Endothelial cell of umbilical vein (primary cell): ENCODE measurements around the gene AGFG2. TPM values are rescaled to one million over a fixed set of nuclear protein-coding genes. Genes with fewer than 3 reads are reported as not detected.
"Not testable (repeated sequence)": the region's sequence is repeated elsewhere in the genome, so short reads cannot be mapped to it uniquely, and the experiment has no call there.

Experiments used
- BruUV-seq: library from RNA; stranded (reverse); fragments of 400-500 nt; replicated peaks from 2 replicates; lab custom pipeline; 2021; lab: Mats Ljungman, UMichigan
- CTCF ChIA-PET: fragments of 300-600, 350-600 bp; sonication (Branson Sonifier 250); formaldehyde crosslinking; loops from one replicate; lab custom pipeline; 2021; ENCODE audit warnings: antibody characterized with exemption, inconsistent platforms; lab: Charles Lee
- POLR2A ChIA-PET: fragments of 300-600, 350-600 bp; sonication (Branson Sonifier 250); formaldehyde crosslinking; loops from one replicate; lab custom pipeline; 2021; ENCODE audit warnings: antibody characterized with exemption, inconsistent platforms; lab: Charles Lee
- DNase-seq: peaks from one replicate; pipeline ENCODE4 v3.0.0-alpha.2; 2011; ENCODE audit warnings: low read depth, low spot score
- FAIRE-seq: peaks from 2 replicates; lab custom pipeline; 2011; peaks lifted over from hg19 to GRCh38; lab: Jason Lieb, UNC
- H2AFZ ChIP-seq: 2 replicates; pipeline ENCODE4 v1.6.0; 2012; ENCODE audit warnings: low read depth, low read length, control low read depth, inconsistent platforms
- H3K27ac ChIP-seq: 2 replicates; pipeline ENCODE4 v1.5.1; 2011; ENCODE audit warnings: low read depth, mild to moderate bottlenecking, control low read depth, low read length, moderate library complexity; ENCODE audit not compliant: insufficient read depth
- H3K27me3 ChIP-seq, 2 experiments: 2 replicates each; pipeline versions ENCODE4 v1.6.0 to v1.6.1; 2011; ENCODE audit warnings: low read length in 2 of 2, mixed read lengths in 1 of 2; ENCODE audit not compliant: control insufficient read depth in 2 of 2, insufficient read depth in 2 of 2
- H3K36me3 ChIP-seq, 2 experiments: 2 replicates in 1 of 2; 3 replicates in 1 of 2; pipeline ENCODE4 v1.5.1; 2011; ENCODE audit warnings: low read length in 2 of 2, mild to moderate bottlenecking in 1 of 2, moderate library complexity in 1 of 2; ENCODE audit not compliant: control insufficient read depth in 2 of 2, insufficient read depth in 2 of 2; ENCODE audit errors: extremely low read depth in 1 of 2
- H3K4me1 ChIP-seq: 3 replicates; pipeline ENCODE4 v1.5.1; 2011; ENCODE audit warnings: mild to moderate bottlenecking, low read length; ENCODE audit not compliant: control insufficient read depth, insufficient read depth; ENCODE audit errors: extremely low read depth
- H3K4me2 ChIP-seq: 2 replicates; pipeline ENCODE4 v1.6.1; 2011; ENCODE audit warnings: low read length, control low read depth, mixed read lengths; ENCODE audit not compliant: insufficient read depth
- H3K4me3 ChIP-seq, 3 experiments: fragments of 200-600 bp in 1 of 3; sonication (generic), shearing (Covaris generic) in 1 of 3; replicated peaks in 1 of 3; 2 replicates each; pipeline ENCODE4 v1.5.1; 2011 to 2016; ENCODE audit warnings: control low read depth in 3 of 3, low read length in 3 of 3, mild to moderate bottlenecking in 2 of 3, inconsistent platforms in 1 of 3, low read depth in 1 of 3, moderate library complexity in 1 of 3; ENCODE audit not compliant: insufficient read depth in 1 of 3
- H3K79me2 ChIP-seq: 2 replicates; pipeline ENCODE4 v1.6.0; 2012; ENCODE audit warnings: low read length, inconsistent platforms; ENCODE audit not compliant: control insufficient read depth, insufficient read depth
- H3K9ac ChIP-seq: replicated peaks from 2 replicates; pipeline ENCODE3; 2011; ENCODE audit warnings: low read length, control low read depth; ENCODE audit not compliant: insufficient read depth; ENCODE audit errors: extremely low read depth
- H3K9me1 ChIP-seq: replicated peaks from 3 replicates; pipeline ENCODE4 v1.6.0; 2011; ENCODE audit warnings: mild to moderate bottlenecking, low read length; ENCODE audit not compliant: control insufficient read depth, insufficient read depth; ENCODE audit errors: extremely low read depth
- H3K9me3 ChIP-seq: replicated peaks from 2 replicates; pipeline ENCODE4 v1.5.1; 2012; ENCODE audit warnings: low read length, inconsistent platforms; ENCODE audit not compliant: control insufficient read depth, insufficient read depth
- H4K20me1 ChIP-seq: replicated peaks from 2 replicates; pipeline ENCODE3; 2011; ENCODE audit warnings: mild to moderate bottlenecking, low read length; ENCODE audit not compliant: control insufficient read depth, insufficient read depth; ENCODE audit errors: extremely low read depth
- CTCF ChIP-seq, 2 donors: IDR thresholded peaks; 1 replicate in 1 of 2; 2 replicates in 1 of 2; pipeline ENCODE4 v1.5.1; 2011; ENCODE audit warnings: low read length in 2 of 2, mild to moderate bottlenecking in 2 of 2, moderate library complexity in 2 of 2, control low read depth in 1 of 2, inconsistent platforms in 1 of 2, low read depth in 1 of 2; ENCODE audit not compliant: insufficient read depth in 1 of 2; ENCODE audit errors: extremely low read depth in 1 of 2
- EZH2 ChIP-seq: IDR thresholded peaks from 2 replicates; pipeline ENCODE4 v1.6.1; 2012; ENCODE audit warnings: borderline replicate concordance, low read depth, mild to moderate bottlenecking, moderate library complexity, low read length, inconsistent platforms; ENCODE audit not compliant: severe bottlenecking
- FOS ChIP-seq: IDR thresholded peaks from 2 replicates; pipeline ENCODE4 v1.6.1; 2011; ENCODE audit warnings: mild to moderate bottlenecking, low read length, moderate library complexity, borderline replicate concordance; ENCODE audit not compliant: insufficient read depth
- GATA2 ChIP-seq: IDR thresholded peaks from 2 replicates; pipeline ENCODE4 v1.7.0; 2011; ENCODE audit warnings: low read depth, mild to moderate bottlenecking, moderate library complexity, mixed read lengths, low read length; ENCODE audit not compliant: insufficient read length, insufficient read depth
- JUN ChIP-seq: IDR thresholded peaks from 2 replicates; pipeline ENCODE4 v1.6.1; 2011; ENCODE audit warnings: borderline replicate concordance, low read depth; ENCODE audit not compliant: insufficient read length, insufficient read depth
- MAX ChIP-seq: IDR thresholded peaks from 2 replicates; pipeline ENCODE4 v1.6.1; 2011; ENCODE audit not compliant: insufficient read depth, insufficient read length
- MYC ChIP-seq: IDR thresholded peaks from one replicate; pipeline ENCODE4 v1.6.1; 2011; ENCODE audit warnings: mild to moderate bottlenecking, low read depth, low read length
- POLR2A ChIP-seq: IDR thresholded peaks from 2 replicates; pipeline ENCODE4 v1.6.1; 2012; ENCODE audit warnings: low read depth, mild to moderate bottlenecking, control low read depth, low read length
- POLR2AphosphoS5 ChIP-seq: IDR thresholded peaks from 2 replicates; pipeline ENCODE4 v1.6.1; 2012; ENCODE audit warnings: low read depth, mild to moderate bottlenecking, control low read depth, low read length, moderate library complexity; ENCODE audit not compliant: insufficient read depth
- dilution Hi-C: fragments of 300-500 bp; cut with MboI; formaldehyde crosslinking; loops from one replicate; pipeline ENCODE4 v1.15.0; 2019; ENCODE audit warnings: low sequenced_read_pairs; ENCODE audit not compliant: extremely low pct_ligation_motif_present
- intact Hi-C: fragments of 100-400 bp; cut with micrococcal nuclease; formaldehyde crosslinking; loops from one replicate; pipeline ENCODE4 v1.10.0; 2022
- polyA plus RNA-seq, 4 experiments: library from polyadenylated mRNA; depleted of rRNA in 3 of 4; stranded (reverse) in 3 of 4; unstranded in 1 of 4; fragments of >200 nt; gene quantifications; 2 replicates each; pipeline versions ENCODE4 v1.2.1 to v1.2.3, GENCODE V29; 2011 to 2012; ENCODE audit warnings: missing spikeins in 1 of 4
- total RNA-seq: library from RNA; stranded (reverse); gene quantifications from 2 replicates; pipeline ENCODE4 v1.2.3, GENCODE V29; 2021

Gene AGFG2
- total and polyA plus RNA-seq, 2 donors (not counting 3 experiments of a cell fraction or from before 2014, with no cell fraction given), result 33.6 to 44.6 TPM

- Histone ChIP-seq H3K79me2 (peaks cover 13% of the 10 kb centered on the region), H3K9ac (peak overlapping the region; percentile 66), H4K20me1 (no peaks in the 10 kb centered on the region), H3K9me1 (no peaks in the 10 kb centered on the region), H3K9me3 (no peaks in the 10 kb centered on the region), H3K4me3 (no peak overlapping the region), H3K27ac (peak overlapping the region; percentile 94), H2AFZ (peak overlapping the region; percentile 14), H3K27me3 (no peaks in the 10 kb centered on the region), H3K4me2 (no peak overlapping the region), H3K4me1 (peaks cover 52% of the 10 kb centered on the region), H3K36me3 (peaks cover 8 to 10% of the 10 kb centered on the region in 2 experiments)
- no peak for TF ChIP-seq FOS
- TF ChIP-seq MYC, result no peak
- no peak for TF ChIP-seq EZH2
- no peak for TF ChIP-seq GATA2
- no peak for TF ChIP-seq JUN
- TF ChIP-seq CTCF (IDR thresholded peaks at IDR 0.05; ENCODE audit: extremely low read depth in 1 of 2, insufficient read depth in 1 of 2, low read depth in 1 of 2, low read length in 2 of 2), result peak in 1 of 2 donors; percentile 23
- peak; percentile 33 for TF ChIP-seq POLR2A
- no peak for TF ChIP-seq POLR2AphosphoS5
- TF ChIP-seq MAX, result peak; percentile 52
- intact Hi-C loops (no loop called here), dilution Hi-C loops (no loop called here)
- DNase-seq (peak; percentile 73), FAIRE-seq (peak; percentile 92)
- CTCF ChIA-PET, result interaction anchor here (0.8 to 3.4 kb wide), 9 partner anchors 8 to 78 kb away, joined by 3 to 35 read pairs (median 5); partner anchors contain the start of genes AGFG2 and NYAP1
- POLR2A ChIA-PET, result interaction anchor here (1.0 to 2.0 kb wide), 4 partner anchors 12 to 119 kb away, joined by 4 to 7 read pairs (median 6); partner anchors contain the start of genes FBXO24, LRCH4 and ZCWPW1
- no TSS peak for BruUV-seq
Observed at GRCh38 chr7:100547872-100548271, 8.9 kb downstream of the AGFG2 start.

- intact Hi-C loops, H2AFZ ChIP-seq, dilution Hi-C loops, DNase-seq, FAIRE-seq, H3K9me3 ChIP-seq, H3K4me3 ChIP-seq, H4K20me1 ChIP-seq, H3K27me3 ChIP-seq, H3K9me1 ChIP-seq, H3K4me2 ChIP-seq, H3K9ac ChIP-seq: not testable (repeated sequence)
- ChIA-PET CTCF (interaction anchor here (1.0 to 3.4 kb wide), 9 partner anchors 9 to 99 kb away, joined by 3 to 35 read pairs (median 5); partner anchors contain the start of gene TSC22D4), POLR2A (interaction anchor here (0.7 to 1.1 kb wide), 2 partner anchors 10 to 37 kb away, joined by 4 to 6 read pairs; partner anchors contain the start of genes FBXO24 and LRCH4)
- H3K27ac ChIP-seq, result peak overlapping the region; percentile 22
- H3K79me2 ChIP-seq, result peaks cover 12% of the 10 kb centered on the region
- TSS peak; percentile 4 for BruUV-seq
- peaks cover 52% of the 10 kb centered on the region for H3K4me1 ChIP-seq
- peaks cover 8 to 16% of the 10 kb centered on the region in 2 experiments for H3K36me3 ChIP-seq
Observed at GRCh38 chr7:100548446-100548845, 9.4 kb downstream of the AGFG2 start.
